NB4 (cell line): Measurements from ENCODE around the gene PTGES3.

ENCODE experiments used
- POLR2A ChIP-seq: IDR thresholded peaks from 2 replicates; pipeline ENCODE4 v1.6.1; 2011; ENCODE audit warnings: mild to moderate bottlenecking; ENCODE audit not compliant: insufficient read length; ENCODE audit errors: extremely low read depth
- TF ChIP-seq, protein P1 (sequence below): IDR thresholded peaks from one replicate; pipeline ENCODE4 v1.5.1; 2012; ENCODE audit warnings: low read depth, low read length
- TF ChIP-seq, protein P2 (sequence below): IDR thresholded peaks from 2 replicates; pipeline ENCODE4 v1.6.1; 2011; ENCODE audit warnings: low read depth, low read length

DNA sequence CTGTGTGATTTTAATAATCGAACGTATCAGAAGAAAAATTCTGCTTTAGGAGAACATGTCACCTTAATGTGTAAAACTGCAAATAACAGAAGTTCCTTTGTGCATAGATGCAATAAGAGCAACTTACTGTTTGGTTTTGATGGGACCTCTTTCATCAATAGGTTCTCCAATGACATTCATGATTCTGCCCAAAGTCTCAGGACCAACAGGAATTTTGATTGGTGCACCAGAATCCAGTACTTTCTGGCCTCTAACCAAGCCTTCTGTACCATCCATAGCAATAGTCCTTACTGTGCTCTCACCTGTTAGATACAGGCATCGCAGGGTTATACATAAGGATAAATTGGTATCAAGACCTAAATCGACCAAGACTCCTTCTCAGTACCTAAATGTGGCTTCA lies 43.4 kb downstream of the PTGES3 start:
- TF ChIP-seq, protein P1, sequence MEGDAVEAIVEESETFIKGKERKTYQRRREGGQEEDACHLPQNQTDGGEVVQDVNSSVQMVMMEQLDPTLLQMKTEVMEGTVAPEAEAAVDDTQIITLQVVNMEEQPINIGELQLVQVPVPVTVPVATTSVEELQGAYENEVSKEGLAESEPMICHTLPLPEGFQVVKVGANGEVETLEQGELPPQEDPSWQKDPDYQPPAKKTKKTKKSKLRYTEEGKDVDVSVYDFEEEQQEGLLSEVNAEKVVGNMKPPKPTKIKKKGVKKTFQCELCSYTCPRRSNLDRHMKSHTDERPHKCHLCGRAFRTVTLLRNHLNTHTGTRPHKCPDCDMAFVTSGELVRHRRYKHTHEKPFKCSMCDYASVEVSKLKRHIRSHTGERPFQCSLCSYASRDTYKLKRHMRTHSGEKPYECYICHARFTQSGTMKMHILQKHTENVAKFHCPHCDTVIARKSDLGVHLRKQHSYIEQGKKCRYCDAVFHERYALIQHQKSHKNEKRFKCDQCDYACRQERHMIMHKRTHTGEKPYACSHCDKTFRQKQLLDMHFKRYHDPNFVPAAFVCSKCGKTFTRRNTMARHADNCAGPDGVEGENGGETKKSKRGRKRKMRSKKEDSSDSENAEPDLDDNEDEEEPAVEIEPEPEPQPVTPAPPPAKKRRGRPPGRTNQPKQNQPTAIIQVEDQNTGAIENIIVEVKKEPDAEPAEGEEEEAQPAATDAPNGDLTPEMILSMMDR, result no peak
- TF ChIP-seq, protein P2, sequence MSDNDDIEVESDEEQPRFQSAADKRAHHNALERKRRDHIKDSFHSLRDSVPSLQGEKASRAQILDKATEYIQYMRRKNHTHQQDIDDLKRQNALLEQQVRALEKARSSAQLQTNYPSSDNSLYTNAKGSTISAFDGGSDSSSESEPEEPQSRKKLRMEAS, result no peak
- TF ChIP-seq POLR2A, result no peak
